CD14-positive monocyte (primary cell): Measurements from ENCODE around the gene VWA5B2. TPM values are rescaled to one million over a fixed set of nuclear protein-coding genes. Genes with fewer than 3 reads are reported as not detected.

Experiments
- DNase-seq, 3 donors: peaks; one replicate each; pipeline ENCODE4 v3.0.0-alpha.2; 2011 to 2022
- H2AFZ ChIP-seq: 2 replicates; pipeline ENCODE4 v1.6.0; 2012; ENCODE audit warnings: mild to moderate bottlenecking, low read depth, low read length, inconsistent platforms; ENCODE audit not compliant: insufficient read depth, poor library complexity, severe bottlenecking
- H3K27ac ChIP-seq, 2 donors: 1 replicate in 1 of 2; 2 replicates in 1 of 2; pipeline ENCODE4 v1.5.1; 2012 to 2013; ENCODE audit warnings: low read length in 2 of 2, control low read depth in 1 of 2, inconsistent platforms in 1 of 2, low read depth in 1 of 2, mild to moderate bottlenecking in 1 of 2
- H3K27me3 ChIP-seq, 2 donors: one replicate each; pipeline versions ENCODE4 v1.6.0 to v1.6.1; 2011 to 2013; ENCODE audit warnings: low read length in 2 of 2; ENCODE audit not compliant: control insufficient read depth in 2 of 2, insufficient read depth in 2 of 2
- H3K36me3 ChIP-seq, 2 donors: replicated peaks in 1 of 2; 1 replicate in 1 of 2; 2 replicates in 1 of 2; pipeline versions ENCODE4 v1.5.1 to v1.6.1; 2012 to 2013; ENCODE audit warnings: low read length in 2 of 2, control low read depth in 1 of 2, inconsistent platforms in 1 of 2, mild to moderate bottlenecking in 1 of 2; ENCODE audit not compliant: insufficient read depth in 2 of 2, control insufficient read depth in 1 of 2
- H3K4me1 ChIP-seq, 2 donors: 1 replicate in 1 of 2; 2 replicates in 1 of 2; pipeline versions ENCODE4 v1.5.1 to v1.6.1; 2012 to 2013; ENCODE audit warnings: low read length in 2 of 2, control low read depth in 1 of 2, inconsistent platforms in 1 of 2, mild to moderate bottlenecking in 1 of 2, moderate library complexity in 1 of 2; ENCODE audit not compliant: insufficient read depth in 2 of 2, control insufficient read depth in 1 of 2
- H3K4me2 ChIP-seq: replicated peaks from 2 replicates; pipeline ENCODE3; 2012; ENCODE audit warnings: low read length, moderate library complexity, mild to moderate bottlenecking; ENCODE audit not compliant: poor library complexity, severe bottlenecking; ENCODE audit errors: extremely low read depth
- H3K4me3 ChIP-seq, 3 experiments: fragments of 200-600 bp in 1 of 3; sonication (generic) in 1 of 3; replicated peaks in 1 of 3; 1 replicate in 2 of 3; 2 replicates in 1 of 3; pipeline ENCODE4 v1.5.1; 2011 to 2013; ENCODE audit warnings: low read length in 3 of 3, mild to moderate bottlenecking in 3 of 3, control low read depth in 2 of 3, low read depth in 2 of 3, inconsistent platforms in 1 of 3, moderate library complexity in 1 of 3
- H3K79me2 ChIP-seq: 2 replicates; pipeline ENCODE4 v1.6.0; 2012; ENCODE audit warnings: mild to moderate bottlenecking, control low read depth, inconsistent platforms, low read length, moderate library complexity; ENCODE audit not compliant: insufficient read depth
- H3K9ac ChIP-seq: 2 replicates; pipeline ENCODE4 v1.6.0; 2017; ENCODE audit warnings: low read length, mild to moderate bottlenecking; ENCODE audit not compliant: insufficient read depth, poor library complexity, severe bottlenecking
- H3K9me3 ChIP-seq, 2 donors: replicated peaks in 1 of 2; 1 replicate in 1 of 2; 2 replicates in 1 of 2; pipeline versions ENCODE4 v1.5.1 to v1.6.1; 2012 to 2013; ENCODE audit warnings: low read length in 2 of 2, control low read depth in 1 of 2; ENCODE audit not compliant: control insufficient read depth in 1 of 2, insufficient read depth in 1 of 2
- H4K20me1 ChIP-seq: 2 replicates; pipeline ENCODE4 v1.6.0; 2012; ENCODE audit warnings: mild to moderate bottlenecking, low read length, control low read depth, moderate library complexity; ENCODE audit not compliant: insufficient read depth
- H3K27ac Mint-ChIP-seq, 7 donors: one replicate each; pipeline ENCODE4 v1.8.0; 2020; ENCODE audit warnings: mild to moderate bottlenecking in 7 of 7, mixed read lengths in 7 of 7, moderate library complexity in 6 of 7, inconsistent platforms in 2 of 7
- H3K27me3 Mint-ChIP-seq, 3 donors: one replicate each; pipeline ENCODE4 v1.8.0; 2021 to 2022; ENCODE audit warnings: low read depth in 3 of 3, mild to moderate bottlenecking in 3 of 3, mixed read lengths in 3 of 3, moderate library complexity in 3 of 3, inconsistent platforms in 1 of 3
- H3K36me3 Mint-ChIP-seq, 2 donors: one replicate each; pipeline ENCODE4 v1.8.0; 2020; ENCODE audit warnings: mixed read lengths in 2 of 2, inconsistent platforms in 1 of 2, mild to moderate bottlenecking in 1 of 2
- H3K4me1 Mint-ChIP-seq: one replicate; pipeline ENCODE4 v1.8.0; 2020; ENCODE audit warnings: mild to moderate bottlenecking, mixed read lengths
- H3K4me3 Mint-ChIP-seq, 2 donors: one replicate each; pipeline ENCODE4 v1.8.0; 2020; ENCODE audit warnings: mild to moderate bottlenecking in 2 of 2, mixed read lengths in 2 of 2, moderate library complexity in 1 of 2
- H3K9me3 Mint-ChIP-seq, 7 donors: one replicate each; pipeline ENCODE4 v1.8.0; 2020 to 2022; ENCODE audit warnings: mixed read lengths in 7 of 7, mild to moderate bottlenecking in 6 of 7, moderate library complexity in 6 of 7, inconsistent platforms in 2 of 7
- WGBS: methylation state at CpG from one replicate; pipeline ENCODE4 v1.1.5; 2013; ENCODE audit warnings: missing lambda C conversion rate; ENCODE audit not compliant: insufficient coverage; 5-methylcytosine and 5-hydroxymethylcytosine counted together
- intact Hi-C, 2 donors: fragments of 100-400 bp; cut with micrococcal nuclease; formaldehyde crosslinking; loops; one replicate each; pipeline versions ENCODE4 v1.15.0 to v1.15.1; 2023
- polyA plus RNA-seq, 3 donors: library from polyadenylated mRNA; depleted of rRNA in 1 of 3; unstranded in 2 of 3; stranded (reverse) in 1 of 3; fragments of 300-500 nt in 2 of 3; fragments of >200 nt in 1 of 3; fragmentation: Illumina TruSeq in 2 of 3; gene quantifications; 1 replicate in 2 of 3; 2 replicates in 1 of 3; pipeline ENCODE4 v1.2.3, GENCODE V29; 2012 to 2021
- TF ChIP-seq, protein P1 (sequence below): fragments of 200-600 bp; IDR thresholded peaks from one replicate; pipeline ENCODE4 v1.8.0; 2022; ENCODE audit warnings: antibody characterized with exemption, mild to moderate bottlenecking

The VWA5B2 gene
- polyA plus RNA-seq, 3 donors: 0.32 TPM; not detected in 2

- Mint-ChIP-seq H3K36me3 (peaks cover 75 to 77% of the 10 kb centered on the region in 2 donors), H3K4me3 (no peak overlapping the region), H3K9me3 (no peaks in the 10 kb centered on the region), H3K27me3 (no peaks in the 10 kb centered on the region), H3K4me1 (peaks cover 23% of the 10 kb centered on the region), H3K27ac (peak overlapping the region in 1 of 7 donors; percentile 43)
- 98% methylated on average over 13 of the region's 17 CpGs for WGBS
- H3K27me3 ChIP-seq: no peaks in the 10 kb centered on the region
- peaks cover 68 to 73% of the 10 kb centered on the region in 2 donors for H3K36me3 ChIP-seq
- H2AFZ ChIP-seq: no peak overlapping the region
- H3K4me3 ChIP-seq: no peak overlapping the region
- H3K9ac ChIP-seq: no peak overlapping the region
- peaks cover 39% of the 10 kb centered on the region for H3K79me2 ChIP-seq
- no peak overlapping the region for H3K27ac ChIP-seq
- no peak overlapping the region for H3K4me2 ChIP-seq
- H3K9me3 ChIP-seq: no peaks in the 10 kb centered on the region
- peaks cover 17 to 25% of the 10 kb centered on the region in 2 donors for H3K4me1 ChIP-seq
- TF ChIP-seq, protein P1, sequence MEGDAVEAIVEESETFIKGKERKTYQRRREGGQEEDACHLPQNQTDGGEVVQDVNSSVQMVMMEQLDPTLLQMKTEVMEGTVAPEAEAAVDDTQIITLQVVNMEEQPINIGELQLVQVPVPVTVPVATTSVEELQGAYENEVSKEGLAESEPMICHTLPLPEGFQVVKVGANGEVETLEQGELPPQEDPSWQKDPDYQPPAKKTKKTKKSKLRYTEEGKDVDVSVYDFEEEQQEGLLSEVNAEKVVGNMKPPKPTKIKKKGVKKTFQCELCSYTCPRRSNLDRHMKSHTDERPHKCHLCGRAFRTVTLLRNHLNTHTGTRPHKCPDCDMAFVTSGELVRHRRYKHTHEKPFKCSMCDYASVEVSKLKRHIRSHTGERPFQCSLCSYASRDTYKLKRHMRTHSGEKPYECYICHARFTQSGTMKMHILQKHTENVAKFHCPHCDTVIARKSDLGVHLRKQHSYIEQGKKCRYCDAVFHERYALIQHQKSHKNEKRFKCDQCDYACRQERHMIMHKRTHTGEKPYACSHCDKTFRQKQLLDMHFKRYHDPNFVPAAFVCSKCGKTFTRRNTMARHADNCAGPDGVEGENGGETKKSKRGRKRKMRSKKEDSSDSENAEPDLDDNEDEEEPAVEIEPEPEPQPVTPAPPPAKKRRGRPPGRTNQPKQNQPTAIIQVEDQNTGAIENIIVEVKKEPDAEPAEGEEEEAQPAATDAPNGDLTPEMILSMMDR: no peak
- no peak for DNase-seq
- H4K20me1 ChIP-seq: peaks cover 46% of the 10 kb centered on the region
- intact Hi-C loops: loop anchor here (5.0 kb wide), 2 partner anchors 56 to 59 kb away; partner anchors contain the start of genes ALG3 (in 2 of the 2) and EEF1AKMT4 (in 2 of the 2)
Observed at GRCh38 chr3:184188080-184188479, 41.3 kb upstream of the VWA5B2 start.

GRCh38 chr3:184189421-184189820 lies 40.0 kb upstream of the VWA5B2 start:
- DNase-seq: no peak
- H2AFZ ChIP-seq: no peak overlapping the region
- intact Hi-C loops: loop anchor here (5.0 kb wide), 2 partner anchors 57 to 58 kb away; partner anchors contain the start of genes ALG3 (in 2 of the 2) and EEF1AKMT4 (in 2 of the 2)
- Mint-ChIP-seq H3K36me3 (peaks cover 75 to 77% of the 10 kb centered on the region in 2 donors), H3K9me3 (no peaks in the 10 kb centered on the region), H3K27ac (no peak overlapping the region), H3K4me1 (peaks cover 23% of the 10 kb centered on the region), H3K4me3 (no peak overlapping the region), H3K27me3 (no peaks in the 10 kb centered on the region)
- peaks cover 39% of the 10 kb centered on the region for H3K79me2 ChIP-seq
- no peak overlapping the region for H3K27ac ChIP-seq
- H3K4me1 ChIP-seq: peaks cover 17 to 25% of the 10 kb centered on the region in 2 donors
- H3K9ac ChIP-seq: no peak overlapping the region
- H3K4me3 ChIP-seq: no peak overlapping the region
- H3K36me3 ChIP-seq: peaks cover 70 to 73% of the 10 kb centered on the region in 2 donors
- no peaks in the 10 kb centered on the region for H3K9me3 ChIP-seq
- 98% methylated on average over 12 of the region's 13 CpGs for WGBS
- no peak overlapping the region for H3K4me2 ChIP-seq
- peaks cover 49% of the 10 kb centered on the region for H4K20me1 ChIP-seq
- TF ChIP-seq, protein P1: no peak
- no peaks in the 10 kb centered on the region for H3K27me3 ChIP-seq
